Adrenal gland (tissue), 12 donors: ENCODE data around the gene TEX264. TPM values are rescaled to one million over a fixed set of nuclear protein-coding genes. Genes with fewer than 3 reads are reported as not detected.
A peak's percentile ranks its signal among the peaks of the same experiment; 100 is the strongest.

Experiments used
- DNase-seq, 7 donors: peaks; one replicate each; pipeline ENCODE4 v3.0.0-alpha.2; 2019 to 2020
- H3K27ac ChIP-seq, 5 donors: fragments of 200-600 bp; sonication (generic) in 4 of 5; 1 replicate in 3 of 5; 2 replicates in 2 of 5; pipeline versions ENCODE4 v1.5.1 to v1.8.0; 2016 to 2020; ENCODE audit warnings: mild to moderate bottlenecking in 1 of 5
- H3K27me3 ChIP-seq: fragments of 200-600 bp; 2 replicates; pipeline ENCODE4 v1.8.0; 2021
- H3K36me3 ChIP-seq, 2 donors: fragments of 200-600 bp; replicated peaks in 1 of 2; 1 replicate in 1 of 2; 2 replicates in 1 of 2; pipeline versions ENCODE4 v1.5.1 to v1.8.0; 2018 to 2022
- H3K4me1 ChIP-seq, 2 donors: fragments of 200-600 bp; replicated peaks in 1 of 2; 1 replicate in 1 of 2; 2 replicates in 1 of 2; pipeline versions ENCODE4 v1.5.1 to v1.8.0; 2018 to 2021
- H3K4me3 ChIP-seq, 4 donors: fragments of 200-600 bp; sonication (generic) in 3 of 4; one replicate each; pipeline ENCODE4 v1.5.1; 2016 to 2018
- H3K9me3 ChIP-seq, 3 donors: fragments of 200-600 bp; sonication (generic) in 1 of 3; replicated peaks in 1 of 3; 1 replicate in 2 of 3; 2 replicates in 1 of 3; pipeline versions ENCODE4 v1.5.1 to v1.8.0; 2016 to 2021
- CTCF ChIP-seq, 6 experiments: fragments of 450-650 bp in 4 of 6; fragments of 200-600 bp in 2 of 6; sonication (generic) in 1 of 6; IDR thresholded peaks; 1 replicate in 5 of 6; 2 replicates in 1 of 6; pipeline versions ENCODE4 v1.5.1 to v1.8.0; 2016 to 2021; ENCODE audit warnings: antibody characterized with exemption in 6 of 6, mild to moderate bottlenecking in 2 of 6, moderate library complexity in 1 of 6
- POLR2A ChIP-seq, 2 donors: fragments of 450-650 bp; IDR thresholded peaks; one replicate each; pipeline ENCODE4 v1.6.1; 2017; ENCODE audit warnings: antibody characterized with exemption in 2 of 2, mild to moderate bottlenecking in 2 of 2, moderate library complexity in 1 of 2
- WGBS, 4 donors: extraction: QIAGEN DNeasy Blood & Tissue Kit in 2 of 4; methylation state at CpG; one replicate each; pipeline versions ENCODE4 v1.1.5 to v1.1.7; 2013 to 2017; 5-methylcytosine and 5-hydroxymethylcytosine counted together
- intact Hi-C, 2 donors: fragments of 100-400 bp; cut with DNase I; formaldehyde crosslinking; loops; one replicate each; pipeline versions ENCODE4 v1.14.1 to v1.15.0; 2022 to 2023
- polyA plus RNA-seq, 3 donors: library from polyadenylated mRNA; stranded (reverse); fragments of 200-250 nt in 2 of 3; fragments of 350-450 nt in 1 of 3; fragmentation: Illumina TruSeq in 1 of 3; extraction: RNeasy Lipid Tissue Mini Kit (QIAGEN cat#74804) in 1 of 3; gene quantifications; one replicate each; pipeline ENCODE4 v1.2.3, GENCODE V29; 2013 to 2014
- total RNA-seq, 9 donors: library from RNA; depleted of rRNA in 4 of 9; stranded (reverse); fragments of >200 nt in 4 of 9; fragments of 120-200 nt in 1 of 9; fragmentation: NEBNext Ultra II Directional in 1 of 9; extraction: Animal tissue kit (Norgen Biotek cat#: 25700) in 1 of 9; gene quantifications; one replicate each; pipeline versions ENCODE4 v1.1.0 to v1.2.4, GENCODE V29; 2013 to 2023
- donor health status: healthy with polysubstance abuse.
- donor health status: Bipolar disorder and iron deficiency.
- donor health status: DM: yes; HTN: yes; CAD: no.
- donor health status: DM: no; HTN: no; CAD: no.
- donor health status: DM: no; HTN: no; CAD: no.
- donor health status: DM: yes; HTN: yes; CAD: no.

Gene TEX264
- total and polyA plus RNA-seq, 12 donors = 64.7 to 207 (median 125) TPM

GRCh38 chr3:51687431-51688205 is 16.6 kb downstream of the TEX264 start:
- Histone ChIP-seq H3K27me3 (no peaks in the 10 kb centered on the region), H3K4me3 (no peak overlapping the region), H3K36me3 (peaks cover 0 to 31% of the 10 kb centered on the region in 2 donors), H3K9me3 (no peaks in the 10 kb centered on the region), H3K4me1 (peaks cover 0 to 16% of the 10 kb centered on the region in 2 donors), H3K27ac (peak overlapping the region in 2 of 5 donors; percentile 44 to 76)
- TF ChIP-seq CTCF (IDR thresholded peaks at IDR 0.05) (no peak), POLR2A (IDR thresholded peaks at IDR 0.05) (no peak)
- DNase-seq = no peak
- intact Hi-C loops = loop anchor here in 1 of 2 donors (10.0 kb wide), 1 partner anchor 303 kb away; the partner anchor contains the start of gene MANF
- WGBS, 4 donors = 76 to 83% (median 82%) methylated on average over 13 to 14 of the region's 14 CpGs

- H3K9me3 ChIP-seq = no peaks in the 10 kb centered on the region
- TF ChIP-seq POLR2A (IDR thresholded peaks at IDR 0.05) = no peak
- TF ChIP-seq CTCF (IDR thresholded peaks at IDR 0.05) = no peak
- peaks cover 0 to 35% of the 10 kb centered on the region in 2 donors for H3K36me3 ChIP-seq
- no peak for DNase-seq
- no peak overlapping the region for H3K27ac ChIP-seq
- intact Hi-C loops = loop anchor here in 1 of 2 donors (10.0 kb wide), 1 partner anchor 303 kb away; the partner anchor contains the start of gene MANF
- no peak overlapping the region for H3K4me3 ChIP-seq
- 86 to 98% (median 93%) methylated on average over 3 of the region's 3 CpGs for WGBS, 4 donors
- no peaks in the 10 kb centered on the region for H3K27me3 ChIP-seq
- H3K4me1 ChIP-seq = peaks cover 0 to 16% of the 10 kb centered on the region in 2 donors
These were observed 17.2 kb downstream of the TEX264 start for GRCh38 chr3:51688206-51688600.

DNA sequence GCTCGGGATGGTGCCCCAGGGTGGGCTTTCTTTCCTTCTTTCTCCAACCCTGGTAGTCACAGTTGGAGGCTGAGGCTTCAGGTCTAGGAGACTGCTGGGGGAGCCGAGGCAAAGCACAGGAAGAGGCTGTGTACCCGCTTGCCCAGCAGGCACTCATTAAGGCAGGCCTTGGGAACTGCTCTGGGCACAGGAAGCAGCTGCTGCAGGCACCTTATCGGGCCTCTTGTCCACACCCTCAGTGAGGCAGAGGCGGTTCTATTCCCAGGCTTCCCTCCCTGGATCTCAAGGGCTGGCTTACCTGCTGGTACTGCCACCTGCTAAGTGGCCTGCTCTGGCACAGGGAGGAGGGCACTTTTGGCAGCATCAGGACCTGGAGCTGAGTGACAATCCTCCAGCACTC is 20.0 kb downstream of the TEX264 start:
- WGBS, 4 donors = 72 to 97% (median 81%) methylated on average over 4 to 5 of the region's 5 CpGs
- no peaks in the 10 kb centered on the region for H3K9me3 ChIP-seq
- intact Hi-C loops = no loop called here
- no peak for TF ChIP-seq CTCF (IDR thresholded peaks at IDR 0.05)
- no peak for TF ChIP-seq POLR2A (IDR thresholded peaks at IDR 0.05)
- H3K27me3 ChIP-seq = no peaks in the 10 kb centered on the region
- no peak overlapping the region for H3K27ac ChIP-seq
- DNase-seq = no peak
- H3K4me3 ChIP-seq = no peak overlapping the region
- peaks cover 0 to 6% of the 10 kb centered on the region in 2 donors for H3K4me1 ChIP-seq
- peaks cover 0 to 16% of the 10 kb centered on the region in 2 donors for H3K36me3 ChIP-seq

- H3K27me3 ChIP-seq = no peaks in the 10 kb centered on the region
- H3K36me3 ChIP-seq = peaks cover 0 to 13% of the 10 kb centered on the region in 2 donors
- 70 to 92% (median 86%) methylated on average over 3 of the region's 3 CpGs for WGBS, 4 donors
- peaks cover 0 to 3% of the 10 kb centered on the region in 2 donors for H3K4me1 ChIP-seq
- no peaks in the 10 kb centered on the region for H3K9me3 ChIP-seq
- DNase-seq = no peak
- no peak overlapping the region for H3K4me3 ChIP-seq
- no peak for TF ChIP-seq CTCF (IDR thresholded peaks at IDR 0.05)
- no peak for TF ChIP-seq POLR2A (IDR thresholded peaks at IDR 0.05)
- no peak overlapping the region for H3K27ac ChIP-seq
- intact Hi-C loops = no loop called here
These were observed 20.9 kb downstream of the TEX264 start for GRCh38 chr3:51691949-51692348.
